LoVo (cell line): ENCODE measurements around the gene EEFSEC.

Experiments
- DNase-seq: peaks from one replicate; pipeline ENCODE4 v3.0.0-alpha.2; 2016; ENCODE audit warnings: low spot score

Gene EEFSEC

DNA sequence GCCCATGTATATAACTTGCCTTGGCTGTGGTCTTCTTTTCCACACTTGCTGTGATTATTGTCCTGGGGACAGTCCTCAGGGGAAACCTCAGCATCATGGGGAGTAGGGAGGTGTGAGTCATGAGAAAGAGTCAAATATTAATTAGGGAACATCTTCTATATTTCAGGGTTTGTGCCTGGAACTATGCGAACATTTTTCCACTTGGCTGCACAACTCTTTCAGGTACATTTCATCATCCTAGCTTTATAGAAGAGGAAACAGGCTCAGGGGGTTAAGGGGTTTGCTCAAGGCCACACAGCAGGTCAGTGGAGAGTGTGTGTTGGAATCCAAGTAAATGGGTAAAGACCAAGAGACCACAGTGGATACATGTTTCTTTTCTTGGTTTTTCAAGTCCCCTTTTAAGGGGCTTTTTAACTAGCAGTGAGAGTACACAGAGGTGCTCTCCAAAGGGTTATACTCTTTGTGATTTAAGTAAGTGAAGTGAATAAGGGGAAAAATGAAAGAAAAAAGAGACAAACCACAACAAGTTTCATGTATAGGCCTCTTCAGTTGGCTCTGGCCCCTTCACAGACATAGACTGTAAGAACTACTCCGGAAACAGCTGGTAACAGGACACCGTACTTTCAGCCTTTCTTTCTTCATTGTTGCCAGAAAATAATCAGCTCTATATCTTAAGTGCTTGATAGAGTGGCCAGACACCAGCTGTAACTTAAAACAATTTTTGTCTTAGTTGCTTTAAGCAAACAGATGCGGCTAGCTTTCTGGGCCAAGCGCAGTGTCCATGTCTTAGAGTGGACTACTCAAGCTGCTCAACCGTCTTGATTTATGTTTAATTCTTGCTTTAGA, 64.6 kb downstream of the EEFSEC start:
- peak; percentile 26 for DNase-seq

DNA sequence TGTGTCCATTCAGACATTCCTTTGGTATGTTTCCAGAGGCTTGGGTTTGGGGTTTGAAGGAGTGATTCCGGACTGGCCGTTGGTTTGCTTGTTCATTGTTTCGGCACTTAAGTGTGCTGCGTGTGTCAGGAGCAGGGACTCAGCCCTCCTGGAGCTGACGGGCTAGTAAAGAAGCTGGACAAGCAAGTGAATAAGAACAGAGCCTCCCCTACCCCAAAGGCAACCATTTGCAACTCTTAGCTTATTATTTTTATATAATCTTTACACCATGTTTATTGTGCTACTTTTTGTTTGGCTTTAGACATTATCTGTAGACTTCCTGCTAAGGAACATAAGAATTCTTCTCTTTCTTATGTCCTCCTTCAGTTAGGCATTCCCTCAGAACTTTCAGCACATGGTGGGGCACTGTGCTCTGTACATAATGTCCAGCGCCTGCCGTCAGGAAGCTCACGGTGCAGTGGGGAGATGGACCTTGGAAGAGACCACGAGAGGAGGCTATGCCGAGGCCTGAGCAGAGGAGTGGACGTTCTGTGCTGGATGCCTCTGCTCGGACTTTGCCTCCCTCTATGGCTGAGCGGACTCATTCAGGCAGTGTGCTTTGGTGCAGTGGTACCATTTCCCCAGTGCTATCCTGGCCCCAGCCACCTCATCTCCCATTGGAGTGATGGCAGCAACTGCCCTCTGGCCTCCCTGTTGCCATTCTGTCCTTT, 65.4 kb downstream of the EEFSEC start:
- no peak for DNase-seq

DNA sequence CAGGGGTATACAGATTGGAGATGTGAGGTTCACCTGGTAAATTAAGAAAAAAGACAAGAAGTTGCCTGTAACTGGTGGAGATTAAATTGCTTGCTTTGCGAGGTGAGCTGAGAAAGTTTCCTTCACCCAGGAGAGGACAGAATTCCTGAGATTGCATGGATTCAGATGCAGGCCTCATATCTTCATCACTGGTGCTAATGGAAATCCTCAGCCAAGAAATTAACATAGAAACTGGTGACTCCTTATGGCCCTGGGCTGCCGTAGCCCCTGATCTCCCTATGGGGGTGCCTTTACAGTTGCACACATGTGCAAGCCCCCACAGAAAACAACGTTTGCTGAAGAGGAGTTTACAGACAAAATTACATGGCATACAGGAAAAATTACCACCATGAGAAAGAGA, 68.0 kb downstream of the EEFSEC start:
- no peak for DNase-seq

DNA sequence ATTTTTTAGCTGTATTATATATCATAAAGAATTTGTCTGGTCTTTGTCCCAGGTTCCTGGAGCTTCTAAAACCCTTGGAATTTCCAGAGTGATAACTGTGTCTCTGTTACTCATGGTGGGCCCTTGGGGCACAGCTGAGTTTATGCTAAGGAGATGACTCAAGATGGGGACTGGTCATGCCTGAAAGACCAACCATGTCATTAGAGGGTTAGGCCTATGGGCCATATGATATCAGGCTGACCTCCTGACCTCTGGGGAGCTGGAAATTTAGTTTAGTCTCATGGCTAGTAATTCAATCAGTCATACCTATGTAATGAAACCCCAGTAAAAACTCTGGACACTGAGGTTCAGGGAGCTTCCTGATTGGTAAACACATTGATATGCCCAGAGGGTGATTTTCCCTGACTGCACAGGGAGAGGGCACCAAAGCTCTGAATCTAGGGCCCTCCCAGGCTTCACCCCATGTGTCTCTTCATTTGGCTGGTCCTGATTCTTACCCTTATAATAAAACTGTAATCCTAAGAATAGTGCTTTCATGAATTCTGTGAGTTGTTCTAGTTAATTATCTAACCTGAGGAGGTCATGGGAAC, 69.6 kb downstream of the EEFSEC start:
- DNase-seq = no peak

DNA sequence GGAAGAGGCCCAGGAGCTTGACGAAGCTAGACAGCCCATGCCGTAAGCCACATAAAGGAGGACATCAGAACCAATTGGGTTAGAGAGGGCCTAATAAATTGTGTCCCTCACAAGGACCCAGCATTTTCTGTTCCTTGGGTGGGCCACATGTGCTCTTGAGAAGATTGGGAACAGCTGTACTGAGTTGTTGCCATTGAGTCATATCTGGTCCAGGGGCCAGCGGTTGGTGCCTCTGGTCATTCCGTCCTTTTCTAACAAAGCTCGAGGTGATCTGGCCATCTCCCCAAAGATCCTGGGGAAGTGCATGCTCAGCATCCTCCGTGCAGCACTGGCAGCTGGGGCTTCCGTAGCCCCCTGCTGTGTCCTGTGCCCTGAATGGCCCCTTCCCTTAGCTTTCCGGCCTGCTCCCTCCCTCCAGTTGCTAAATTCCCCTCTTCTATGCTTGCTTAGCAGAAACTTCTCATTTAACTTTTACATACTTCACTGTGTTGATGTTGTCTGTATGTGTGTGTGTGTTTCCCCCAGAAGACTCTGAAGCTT, 73.0 kb downstream of the EEFSEC start:
- DNase-seq = no peak

DNA sequence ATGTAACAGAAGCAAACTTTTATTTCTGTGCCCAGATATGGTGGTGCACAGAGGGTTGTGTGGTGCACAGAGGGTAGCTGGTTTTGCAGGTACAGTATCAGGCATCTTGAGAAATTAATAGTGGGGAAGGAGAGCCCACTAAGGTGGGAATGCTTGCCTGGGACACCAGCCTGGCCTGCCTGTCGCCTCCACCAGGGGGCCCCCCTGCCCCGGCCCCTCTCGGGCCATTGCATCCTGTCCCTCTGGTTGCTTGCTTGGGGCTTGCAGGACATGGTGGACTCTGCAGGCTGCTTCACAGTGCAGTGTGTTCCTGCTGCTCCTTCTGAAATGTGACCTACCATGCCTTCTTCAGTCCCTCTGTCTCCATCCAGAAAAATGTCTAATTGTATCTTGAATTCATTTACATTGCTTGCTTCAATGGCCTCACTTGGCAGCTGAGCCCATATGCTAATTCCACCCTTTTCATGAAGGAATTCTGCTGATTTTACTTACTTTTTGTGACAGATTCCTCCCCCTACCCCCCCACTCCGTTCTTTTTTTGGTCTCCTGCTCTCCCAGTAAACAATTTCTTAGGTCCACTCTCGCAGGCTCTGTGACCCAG, 73.6 kb downstream of the EEFSEC start:
- DNase-seq = peak; percentile 5

DNA sequence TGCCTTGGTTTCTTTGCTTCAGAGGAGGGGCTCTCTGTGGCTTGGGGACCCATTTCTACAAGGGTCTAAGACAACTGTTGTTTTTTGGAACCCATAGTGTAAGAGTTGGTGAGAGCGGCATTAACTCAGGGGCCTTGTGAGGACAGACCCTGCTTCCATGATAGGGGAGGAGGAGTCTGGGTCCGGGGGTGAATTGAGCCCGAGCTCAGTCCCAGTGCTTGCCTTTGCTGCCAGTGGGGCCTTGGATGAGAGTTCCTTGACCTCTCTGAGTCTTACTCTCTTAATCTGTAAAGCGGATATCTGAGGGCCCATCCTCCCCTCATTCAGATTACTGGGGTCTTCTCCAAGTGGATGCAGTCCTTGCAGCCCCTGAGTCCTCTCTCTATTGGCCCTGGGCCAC, 74.2 kb downstream of the EEFSEC start:
- DNase-seq = no peak

DNA sequence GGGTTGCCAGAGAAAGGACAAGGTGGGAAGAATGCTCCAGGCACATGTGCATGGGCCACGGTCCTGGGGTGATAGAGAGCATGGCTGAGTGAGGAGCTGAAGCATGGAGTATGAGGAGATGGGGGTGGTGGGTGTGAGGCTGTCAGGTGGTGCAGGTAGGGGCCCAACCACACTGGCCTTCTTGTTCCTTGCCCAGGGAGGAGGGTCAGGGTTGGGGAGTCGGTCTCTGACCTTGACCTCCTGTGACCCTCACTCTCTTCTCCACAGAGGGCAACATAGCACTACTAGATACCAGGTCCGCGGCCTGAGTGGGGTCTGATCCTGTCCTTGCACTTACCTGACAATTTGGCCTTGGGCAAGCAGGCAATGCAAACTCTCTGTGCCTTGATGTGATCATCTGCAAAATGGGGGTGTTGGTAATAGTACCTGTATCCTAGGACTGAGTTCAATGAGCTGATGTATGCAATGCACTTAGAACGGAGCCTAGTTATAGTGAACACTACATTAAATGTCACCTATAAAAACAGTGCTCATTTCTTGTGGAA, 75.2 kb downstream of the EEFSEC start:
- DNase-seq = no peak

DNA sequence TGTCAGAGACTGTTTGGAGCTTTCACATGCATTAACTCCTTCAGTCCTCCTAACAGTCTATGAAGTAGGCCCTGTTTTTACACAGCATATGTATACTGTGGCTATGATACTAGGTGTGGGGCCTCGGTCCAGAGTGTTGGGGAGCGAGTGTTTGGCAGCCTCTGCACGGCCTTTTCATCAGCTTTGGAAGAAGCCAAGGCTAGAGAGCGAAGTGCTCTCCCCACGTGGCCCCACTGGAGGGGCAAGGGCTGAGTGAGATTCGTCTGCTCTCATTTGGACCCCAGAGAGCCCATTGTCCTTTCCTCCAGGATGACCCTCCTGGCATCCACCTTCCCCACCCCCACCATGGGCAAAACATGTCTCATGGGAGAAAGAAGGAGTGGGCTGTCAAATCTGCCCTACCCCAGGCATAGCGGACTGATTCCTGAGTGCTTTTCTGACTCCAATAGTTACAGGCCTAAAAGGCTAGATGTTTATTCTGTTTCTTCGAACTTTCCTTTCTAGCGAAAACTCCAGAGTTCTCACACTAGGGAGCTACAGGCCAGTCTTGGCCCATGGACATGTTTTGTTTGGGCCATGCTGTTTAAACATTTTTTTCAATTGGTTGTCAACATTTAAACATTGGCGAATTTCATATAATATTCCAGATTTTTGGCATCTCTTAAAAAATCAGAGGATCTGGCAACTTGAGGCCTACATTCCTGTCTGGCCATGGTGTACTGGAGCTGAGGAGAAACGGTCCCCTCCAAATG, 76.0 kb downstream of the EEFSEC start:
- no peak for DNase-seq

DNA sequence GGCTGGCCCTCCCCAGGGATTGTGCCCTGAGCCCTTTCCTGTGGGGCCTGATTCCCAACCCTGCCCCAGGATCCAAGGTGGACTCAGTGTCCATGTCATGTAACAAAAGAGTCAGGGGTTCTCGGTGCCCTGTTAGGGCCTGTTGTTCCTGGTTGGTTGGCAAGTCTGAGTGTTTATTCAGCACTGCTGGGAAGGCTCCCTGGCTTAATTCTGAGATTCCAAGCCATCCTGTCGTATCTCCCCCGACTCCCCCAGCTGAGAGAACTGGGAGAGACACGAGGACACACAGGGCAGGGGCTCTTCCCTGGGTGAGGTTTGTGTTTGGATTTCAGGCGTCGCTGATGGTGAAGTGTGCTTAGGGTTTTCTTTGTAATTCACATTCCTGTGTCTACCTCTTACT, 78.3 kb downstream of the EEFSEC start:
- DNase-seq = no peak

DNA sequence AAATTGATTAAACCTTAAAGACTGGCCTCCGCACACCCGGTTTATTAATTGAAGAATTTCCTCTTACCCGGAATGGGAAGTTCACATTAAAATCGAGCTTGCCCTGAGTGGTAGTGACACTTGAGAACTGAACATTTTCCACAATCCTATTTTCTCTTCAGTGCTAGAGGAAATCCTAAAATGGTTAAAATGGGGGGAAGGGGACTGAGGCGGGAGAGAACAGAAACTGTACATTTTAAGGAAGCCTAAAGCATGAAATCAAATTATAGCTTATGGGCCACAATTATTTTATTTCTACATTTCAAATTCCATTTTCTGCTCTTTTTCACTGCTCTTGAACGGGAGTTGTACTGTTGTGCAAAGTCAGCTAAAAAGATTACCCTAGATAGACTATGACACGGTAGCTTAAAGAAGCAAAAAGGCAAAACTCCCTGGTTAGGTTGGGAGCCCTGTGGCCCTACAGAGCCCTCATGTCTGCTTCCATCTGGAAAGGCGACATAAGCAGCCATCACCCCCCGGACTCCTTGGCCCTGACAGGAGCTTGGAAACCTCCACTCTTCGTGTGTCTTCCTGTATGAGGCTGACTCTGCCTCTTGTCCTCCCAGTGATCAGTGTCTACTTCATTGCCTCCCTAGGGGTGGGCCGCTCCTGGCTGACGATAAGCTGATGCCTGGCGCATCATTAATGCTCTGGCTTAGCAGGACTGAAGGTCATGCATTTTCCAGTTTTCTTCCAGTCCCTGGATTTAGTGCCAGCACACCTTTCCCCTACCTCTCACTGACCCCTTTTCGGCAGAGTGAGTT, 79.3 kb downstream of the EEFSEC start:
- no peak for DNase-seq

DNA sequence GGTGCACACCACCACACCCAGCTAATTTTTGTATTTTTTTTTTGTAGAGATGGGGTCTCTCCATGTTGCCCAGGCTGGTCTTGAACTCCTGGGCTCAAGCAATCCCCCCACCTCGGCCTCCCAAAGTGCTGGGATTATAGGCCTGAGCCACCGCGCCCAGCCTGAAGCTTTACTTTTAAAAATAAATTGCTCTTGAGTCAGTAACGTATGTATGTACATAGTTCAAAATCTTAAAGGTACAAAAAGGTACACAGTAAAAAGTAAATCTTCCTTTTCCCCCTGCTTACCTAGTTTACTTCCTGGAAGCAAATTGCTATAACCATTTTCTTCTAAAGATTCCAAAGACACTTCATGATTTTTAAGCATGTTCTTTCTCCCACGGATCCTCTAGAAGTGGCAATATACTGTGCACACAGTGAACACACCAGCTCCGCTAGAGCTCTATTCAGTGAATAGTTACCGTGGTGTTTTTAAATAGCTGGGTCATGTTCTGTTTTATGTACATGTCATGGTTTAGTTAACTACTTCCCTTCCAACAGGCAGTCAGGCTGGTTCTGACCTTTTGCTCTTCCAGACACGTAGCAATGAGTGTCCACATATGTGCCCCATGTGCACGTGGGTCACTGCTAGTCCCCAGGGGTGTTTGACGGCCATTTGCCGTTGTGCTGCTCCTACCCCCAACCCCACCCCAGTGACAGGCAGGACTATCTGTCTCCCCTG, 82.1 kb downstream of the EEFSEC start:
- no peak for DNase-seq

DNA sequence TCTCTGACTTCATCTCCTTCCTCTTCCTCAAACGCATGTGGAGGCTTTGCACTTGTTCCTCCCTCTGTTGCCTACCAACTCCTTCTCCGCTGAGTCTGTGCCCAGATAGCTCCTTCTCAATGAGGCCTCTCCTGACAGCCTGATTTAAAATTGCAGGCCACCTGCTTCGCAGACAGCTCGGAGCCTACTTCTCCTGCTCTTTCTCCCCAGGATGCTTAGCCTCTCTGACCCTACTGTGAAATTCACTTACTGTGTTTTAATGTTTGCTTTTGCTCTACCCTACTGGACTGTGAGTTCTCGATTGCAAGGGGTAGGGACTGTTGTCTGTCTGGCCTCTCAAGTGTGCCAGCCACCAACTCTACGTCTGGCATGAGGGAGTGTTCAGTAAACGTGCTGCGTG, 83.4 kb downstream of the EEFSEC start:
- DNase-seq = no peak

DNA sequence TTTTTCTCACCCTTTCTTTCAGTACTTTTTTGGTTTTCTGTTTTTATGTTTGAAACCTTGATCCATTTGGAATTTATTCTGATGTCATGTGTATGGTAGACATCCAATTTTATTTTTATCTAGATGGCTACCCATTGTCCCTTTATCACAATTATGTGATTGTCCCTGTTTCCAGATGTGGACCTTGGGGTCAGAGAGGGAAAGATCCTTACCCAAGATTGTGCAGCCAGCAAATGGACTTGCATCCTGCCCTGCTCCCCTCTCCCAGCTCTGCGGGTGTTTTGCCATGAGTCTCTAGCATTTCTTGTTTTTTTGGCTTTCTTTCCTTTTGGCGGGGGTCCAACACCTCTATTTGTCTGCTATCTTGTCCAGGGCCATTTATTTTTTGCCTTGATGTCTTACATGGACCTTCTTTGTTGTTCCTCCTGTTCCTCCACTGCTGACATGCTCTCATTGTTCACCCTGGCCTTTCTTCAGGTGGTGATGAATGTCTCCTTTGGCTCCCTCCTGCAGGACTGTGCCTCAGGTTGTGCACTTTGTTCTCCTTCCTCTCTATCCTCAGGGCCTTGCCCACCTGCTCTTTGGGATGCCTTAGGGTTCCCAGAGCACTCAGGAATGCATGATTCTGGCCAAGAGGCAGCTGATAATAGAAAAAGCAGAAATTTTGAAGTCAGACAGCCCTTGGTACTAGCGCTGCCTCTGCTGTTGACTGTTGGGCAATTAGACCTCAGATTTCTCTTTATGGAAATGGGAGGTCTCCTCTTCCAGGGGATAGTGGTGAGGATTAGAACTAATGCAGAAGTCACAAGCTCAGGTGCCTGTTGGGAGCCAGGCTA, 84.3 kb downstream of the EEFSEC start:
- DNase-seq = no peak

DNA sequence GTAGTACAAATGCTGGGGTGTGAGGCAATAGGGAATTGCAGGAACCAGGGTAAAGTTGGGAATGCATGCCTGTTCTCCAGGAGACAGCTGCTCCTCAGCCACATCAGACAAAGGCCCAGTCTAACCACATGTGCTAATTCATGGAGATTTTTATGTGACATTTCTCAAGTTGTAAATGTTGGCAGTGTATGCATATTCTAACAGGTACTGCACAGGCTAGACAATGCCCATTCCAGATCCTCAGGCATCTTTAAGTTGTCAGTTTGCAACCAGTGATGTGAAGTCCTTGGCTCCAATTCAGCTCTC, 84.9 kb downstream of the EEFSEC start:
- DNase-seq = no peak

DNA sequence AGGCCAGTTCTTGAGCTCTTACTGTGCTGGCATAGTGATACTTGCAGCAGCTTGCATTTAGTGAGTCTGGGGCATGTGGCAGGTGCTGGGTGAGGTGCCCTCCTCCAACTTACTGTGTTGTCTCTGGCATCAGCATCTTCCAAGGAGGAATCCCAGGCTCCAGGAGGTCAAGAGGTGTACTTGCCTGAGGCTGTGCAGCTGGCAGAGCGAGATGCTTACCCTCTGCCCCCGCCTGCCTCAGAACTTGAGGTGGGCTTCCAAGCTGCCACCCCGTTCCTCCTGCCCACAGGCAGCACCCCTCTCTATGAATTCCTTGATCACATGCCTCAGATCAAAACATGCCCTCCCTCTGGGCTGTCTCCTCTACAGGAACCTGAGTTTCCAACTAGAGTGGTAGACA, 86.0 kb downstream of the EEFSEC start:
- no peak for DNase-seq

DNA sequence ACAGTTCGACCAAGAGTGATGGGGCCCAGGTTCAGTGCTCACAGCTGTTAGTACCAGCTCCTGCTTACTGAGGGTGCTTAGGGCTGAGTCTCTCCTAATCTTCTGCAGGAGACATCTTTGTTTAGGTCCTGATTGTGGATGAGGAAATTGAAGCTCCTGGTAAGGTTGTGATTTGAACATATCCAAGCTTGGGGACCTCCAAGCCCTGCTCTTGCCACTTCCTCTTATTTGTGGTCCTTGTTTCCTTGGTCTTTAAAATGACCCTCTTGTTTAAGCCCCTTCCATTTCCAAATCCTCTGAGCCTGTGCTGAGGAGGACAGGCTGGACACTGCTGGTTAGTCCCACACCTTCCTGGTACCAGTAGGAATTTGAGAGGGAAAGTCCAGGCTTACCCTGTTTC, 87.0 kb downstream of the EEFSEC start:
- no peak for DNase-seq

DNA sequence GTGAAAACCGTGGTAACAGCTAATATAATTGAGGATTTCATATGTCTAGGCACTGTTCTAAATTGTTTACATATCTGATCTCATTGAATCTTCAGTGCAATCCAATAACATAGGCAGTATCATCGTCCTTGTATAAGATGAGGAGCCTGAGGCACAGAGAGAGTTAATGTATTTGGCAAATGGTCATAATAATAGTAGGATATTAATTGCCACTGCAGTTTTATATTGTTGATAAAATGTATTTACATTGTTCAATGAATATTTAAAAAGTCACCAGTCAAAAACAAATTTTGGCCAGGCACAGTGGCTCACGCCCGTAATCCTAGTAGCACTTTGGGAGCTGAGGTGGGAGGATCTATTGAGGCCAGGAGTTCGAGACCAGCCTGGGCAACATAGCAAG, 88.5 kb downstream of the EEFSEC start:
- no peak for DNase-seq
